Gastrocnemius medialis (tissue), 4 donors: ENCODE data around the gene PCLO.

ENCODE experiments used
- POLR2A ChIP-seq, 2 donors: fragments of 450-650 bp; IDR thresholded peaks; one replicate each; pipeline ENCODE4 v1.6.1; 2017; ENCODE audit warnings: antibody characterized with exemption in 2 of 2, mild to moderate bottlenecking in 2 of 2, moderate library complexity in 2 of 2
- TF ChIP-seq, protein P1 (sequence below), 5 experiments: fragments of 450-650 bp in 3 of 5; fragments of 200-600 bp in 2 of 5; sonication (generic) in 2 of 5; IDR thresholded peaks in 4 of 5; conservative IDR thresholded peaks in 1 of 5; 1 replicate in 4 of 5; 2 replicates in 1 of 5; pipeline ENCODE4 v1.5.1; 2016 to 2019; ENCODE audit warnings: antibody characterized with exemption in 5 of 5, mild to moderate bottlenecking in 3 of 5, moderate library complexity in 3 of 5

GRCh38 chr7:82736633-82737032 is 426.1 kb downstream of the PCLO start:
- TF ChIP-seq, protein P1, sequence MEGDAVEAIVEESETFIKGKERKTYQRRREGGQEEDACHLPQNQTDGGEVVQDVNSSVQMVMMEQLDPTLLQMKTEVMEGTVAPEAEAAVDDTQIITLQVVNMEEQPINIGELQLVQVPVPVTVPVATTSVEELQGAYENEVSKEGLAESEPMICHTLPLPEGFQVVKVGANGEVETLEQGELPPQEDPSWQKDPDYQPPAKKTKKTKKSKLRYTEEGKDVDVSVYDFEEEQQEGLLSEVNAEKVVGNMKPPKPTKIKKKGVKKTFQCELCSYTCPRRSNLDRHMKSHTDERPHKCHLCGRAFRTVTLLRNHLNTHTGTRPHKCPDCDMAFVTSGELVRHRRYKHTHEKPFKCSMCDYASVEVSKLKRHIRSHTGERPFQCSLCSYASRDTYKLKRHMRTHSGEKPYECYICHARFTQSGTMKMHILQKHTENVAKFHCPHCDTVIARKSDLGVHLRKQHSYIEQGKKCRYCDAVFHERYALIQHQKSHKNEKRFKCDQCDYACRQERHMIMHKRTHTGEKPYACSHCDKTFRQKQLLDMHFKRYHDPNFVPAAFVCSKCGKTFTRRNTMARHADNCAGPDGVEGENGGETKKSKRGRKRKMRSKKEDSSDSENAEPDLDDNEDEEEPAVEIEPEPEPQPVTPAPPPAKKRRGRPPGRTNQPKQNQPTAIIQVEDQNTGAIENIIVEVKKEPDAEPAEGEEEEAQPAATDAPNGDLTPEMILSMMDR (IDR thresholded peaks at IDR 0.05 in 4 of 5, conservative IDR thresholded peaks at IDR 0.05 in 1 of 5): no peak
- TF ChIP-seq POLR2A (IDR thresholded peaks at IDR 0.05): no peak
